Activated naive CD4-positive, alpha-beta T cell treated with anti-CD3 and anti-CD28 coated beads, Interleukin-2, amount 50 U/mL, for 72 hours (primary cell): ENCODE measurements around the gene YEATS2. TPM values are rescaled to one million over a fixed set of nuclear protein-coding genes. Genes with fewer than 3 reads are reported as not detected.
"Not testable (repeated sequence)": the region's sequence is repeated elsewhere in the genome, so short reads cannot be mapped to it uniquely, and the experiment has no call there.

ENCODE experiments used
- ATAC-seq, 2 donors: fragments of 150-1000 bp; cut with Tn5 transposase; 2 replicates each; pipeline ENCODE4 v1.10.0; 2021; ENCODE audit warnings: mild to moderate bottlenecking in 2 of 2, moderate library complexity in 2 of 2
- DNase-seq, 2 donors: peaks; one replicate each; pipeline ENCODE4 v3.0.0; 2021 to 2022; ENCODE audit warnings: low spot score in 2 of 2
- H3K27ac Mint-ChIP-seq, 2 donors: one replicate each; pipeline ENCODE4 v1.8.0; 2022; ENCODE audit warnings: mild to moderate bottlenecking in 2 of 2, mixed read lengths in 2 of 2
- H3K36me3 Mint-ChIP-seq, 2 donors: one replicate each; pipeline ENCODE4 v1.8.0; 2022; ENCODE audit warnings: mixed read lengths in 2 of 2
- H3K9me3 Mint-ChIP-seq, 2 donors: one replicate each; pipeline ENCODE4 v1.8.0; 2022; ENCODE audit warnings: mixed read lengths in 2 of 2
- total RNA-seq, 2 donors: library from RNA; stranded (reverse); gene quantifications; one replicate each; pipeline ENCODE4 v1.2.3, GENCODE V29; 2022

YEATS2 gene
- 10 to 100 TPM; 43.3 to 82.2 TPM for total RNA-seq

DNA sequence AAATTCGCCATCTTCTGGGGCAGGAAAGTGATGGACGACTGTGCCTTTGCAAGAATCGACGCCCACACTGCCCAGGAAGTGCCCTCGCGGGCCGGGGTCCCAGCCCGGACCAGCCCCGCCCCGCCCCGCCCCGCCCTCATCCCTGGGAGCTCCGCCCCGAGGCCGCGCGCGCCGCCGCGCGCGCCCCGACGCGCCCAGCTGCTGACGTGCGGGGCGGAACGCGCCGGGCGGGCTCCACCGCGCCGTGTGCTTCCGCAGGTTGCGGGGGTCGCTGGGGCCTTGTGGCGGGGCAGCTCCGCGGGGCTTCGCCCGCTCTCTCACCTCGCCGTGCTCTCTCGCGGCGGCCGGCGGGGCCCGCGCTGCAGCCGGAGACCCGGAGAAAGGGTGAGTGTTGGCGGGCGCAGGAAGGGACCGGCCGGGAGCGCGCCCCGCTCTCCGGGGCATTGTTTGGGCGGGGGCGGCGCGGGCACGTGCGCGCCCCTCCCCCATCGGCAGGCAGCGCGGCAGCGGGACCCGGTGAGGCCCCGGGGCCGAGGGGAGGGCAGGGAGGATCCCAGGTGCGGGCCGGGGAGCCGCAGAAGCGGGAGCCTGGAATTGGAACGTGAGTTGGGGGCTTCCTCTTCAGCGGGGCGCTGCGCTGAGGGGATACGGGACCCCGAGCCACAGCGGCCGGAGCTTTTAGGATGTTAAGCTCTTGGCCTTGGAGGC, at the start of gene YEATS2:
TSS of gene YEATS2 (plus strand) at position 188 of the 708 bp plus-strand sequence. CDS start 17,366 bp downstream, outside the sequence.
- DNase-seq (peak; percentile 70 to 84), ATAC-seq (peak; percentile 86 to 94)
- H3K9me3 Mint-ChIP-seq, result no peaks in the 10 kb centered on the region
- H3K27ac Mint-ChIP-seq, result peak within 1 kb of the TSS; percentile 86 to 92
- H3K36me3 Mint-ChIP-seq, result peaks cover 20 to 30% of the 10 kb centered on the region in 2 donors

DNA sequence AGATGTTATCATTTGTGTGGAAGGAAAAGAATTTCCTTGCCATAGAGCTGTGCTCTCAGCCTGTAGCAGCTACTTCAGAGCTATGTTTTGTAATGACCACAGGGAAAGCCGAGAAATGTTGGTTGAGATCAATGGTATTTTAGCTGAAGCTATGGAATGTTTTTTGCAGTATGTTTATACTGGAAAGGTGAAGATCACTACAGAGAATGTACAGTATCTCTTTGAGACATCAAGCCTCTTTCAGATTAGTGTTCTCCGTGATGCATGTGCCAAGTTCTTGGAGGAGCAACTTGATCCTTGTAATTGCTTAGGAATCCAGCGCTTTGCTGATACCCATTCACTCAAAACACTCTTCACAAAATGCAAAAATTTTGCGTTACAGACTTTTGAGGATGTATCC, 47.0 kb upstream of the YEATS2 start:
- peaks cover 23 to 52% of the 10 kb centered on the region in 2 donors for H3K36me3 Mint-ChIP-seq
- ATAC-seq, result no peak

DNA sequence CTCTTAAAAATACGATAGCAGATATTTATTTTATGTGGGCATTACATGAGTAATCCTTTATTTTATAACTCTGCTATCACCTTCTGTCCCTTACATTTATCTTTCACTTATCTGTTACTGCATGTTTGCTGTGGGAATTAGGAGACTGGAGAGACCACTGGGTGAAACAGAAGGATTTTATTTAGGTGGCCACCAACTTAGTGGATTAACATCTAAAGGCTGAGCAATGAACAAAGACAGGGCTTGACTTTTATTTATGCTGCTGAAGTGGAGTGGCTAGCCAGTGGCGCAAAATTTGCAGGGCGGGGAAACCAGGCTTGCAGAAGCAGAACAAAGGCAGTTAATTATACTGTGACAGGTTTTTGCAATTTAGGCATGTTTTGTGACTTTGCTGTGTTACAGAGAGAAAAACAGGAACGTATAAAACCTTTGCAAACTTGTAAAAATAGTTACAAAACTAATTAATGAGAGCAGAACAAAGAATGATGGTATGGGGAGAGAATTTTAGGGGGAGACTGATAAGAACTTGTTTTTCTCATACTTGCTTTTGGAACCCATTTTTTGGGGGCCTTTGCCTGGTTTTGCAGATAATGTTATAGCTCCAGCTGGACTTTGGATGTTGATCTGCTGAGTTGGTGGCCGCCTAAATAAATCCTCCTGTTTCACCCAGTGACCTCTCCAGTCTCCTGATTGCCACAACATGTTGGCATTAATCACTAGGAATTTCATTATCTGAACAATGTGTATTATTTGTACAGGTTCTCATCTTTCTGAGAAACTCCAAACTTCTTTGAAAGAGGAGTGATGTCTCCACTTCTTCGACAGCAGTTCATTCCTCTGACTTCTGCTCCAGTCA, 44.2 kb upstream of the YEATS2 start:
- ATAC-seq, result no peak
- no peak for DNase-seq
- Mint-ChIP-seq H3K27ac (no peak overlapping the region), H3K36me3 (peaks cover 28 to 60% of the 10 kb centered on the region in 2 donors), H3K9me3 (peaks cover 24 to 30% of the 10 kb centered on the region in 2 donors)

More for the DNA sequence above, 47.0 kb upstream of the YEATS2 start:
- Mint-ChIP-seq H3K27ac (no peak overlapping the region), H3K9me3 (peaks cover 20 to 21% of the 10 kb centered on the region in 2 donors)
- no peak for DNase-seq

DNA sequence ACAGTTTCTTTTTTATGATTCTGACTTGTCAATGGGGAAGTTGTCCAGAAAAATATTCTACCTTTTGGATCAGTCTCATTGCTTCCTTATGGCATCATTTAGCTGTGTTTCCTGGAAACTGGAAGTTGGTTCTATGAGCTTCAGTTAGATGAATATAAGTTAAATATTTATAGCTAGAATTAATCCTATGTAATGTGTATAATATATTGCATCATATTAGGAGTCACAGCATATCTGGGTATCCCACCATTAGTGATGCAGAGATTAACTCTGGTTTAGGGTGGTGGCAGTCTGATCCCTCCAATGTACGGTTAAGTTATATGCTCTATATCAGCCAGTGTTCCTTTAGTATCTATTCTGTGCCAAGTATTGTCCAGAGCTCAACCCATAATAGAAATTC, 42.9 kb upstream of the YEATS2 start:
- H3K27ac Mint-ChIP-seq, result no peak overlapping the region
- H3K36me3 Mint-ChIP-seq, result peaks cover 32 to 50% of the 10 kb centered on the region in 2 donors
- ATAC-seq (no peak), DNase-seq (no peak)
- peaks cover 24 to 30% of the 10 kb centered on the region in 2 donors for H3K9me3 Mint-ChIP-seq

DNA sequence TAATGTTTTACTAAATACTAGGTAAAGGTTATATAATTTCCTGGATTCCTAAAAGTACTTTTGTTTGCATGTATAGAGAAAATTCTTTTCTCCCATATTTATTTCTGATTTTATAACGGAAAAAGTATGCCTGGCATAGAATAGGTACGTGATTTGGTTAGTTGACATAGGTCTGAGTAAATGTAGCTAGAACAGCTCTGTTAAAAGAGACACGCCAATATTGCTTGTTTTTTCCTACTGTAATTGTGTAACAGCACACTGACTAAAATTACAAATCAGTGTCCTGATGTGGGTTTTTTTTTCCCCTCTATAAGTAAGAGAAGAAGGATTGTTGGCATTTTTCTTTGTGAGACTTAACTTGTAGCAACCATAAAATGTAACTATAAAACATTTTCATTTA, 35.5 kb upstream of the YEATS2 start:
- Mint-ChIP-seq H3K27ac (no peak overlapping the region), H3K36me3 (peaks cover 3 to 4% of the 10 kb centered on the region in 2 donors), H3K9me3 (peaks cover 0 to under 1% of the 10 kb centered on the region in 2 donors)
- DNase-seq (no peak), ATAC-seq (no peak)

DNA sequence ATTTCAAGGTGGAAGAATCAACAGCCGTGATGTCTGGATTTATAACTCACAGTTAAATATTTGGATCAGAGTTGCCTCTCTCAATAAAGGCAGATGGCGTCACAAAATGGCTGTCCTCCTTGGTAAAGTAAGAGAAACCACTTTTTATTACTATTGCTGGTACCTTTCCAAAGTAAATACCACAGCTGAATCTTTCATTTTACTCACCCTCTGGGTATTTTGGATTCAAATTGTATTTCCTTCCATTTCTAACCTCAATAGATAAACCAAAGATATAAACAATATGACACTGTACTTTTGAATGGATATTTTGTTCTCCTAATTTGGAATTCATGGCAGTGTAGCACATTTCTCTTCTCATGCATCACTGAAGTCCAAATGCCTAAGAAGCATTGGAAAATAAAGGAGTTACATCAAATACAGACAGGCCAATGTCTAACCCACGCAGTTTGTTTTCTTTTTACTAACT, 32.6 kb upstream of the YEATS2 start:
- H3K9me3 Mint-ChIP-seq, result no peaks in the 10 kb centered on the region
- no peak overlapping the region for H3K27ac Mint-ChIP-seq
- ATAC-seq (no peak), DNase-seq (no peak)
- no peaks in the 10 kb centered on the region for H3K36me3 Mint-ChIP-seq

- H3K9me3 Mint-ChIP-seq, result no peaks in the 10 kb centered on the region
- DNase-seq (no peak), ATAC-seq (no peak)
- no peaks in the 10 kb centered on the region for H3K36me3 Mint-ChIP-seq
- no peak overlapping the region for H3K27ac Mint-ChIP-seq
These were observed 17.5 kb upstream of the YEATS2 start for GRCh38 chr3:183680061-183680460.

GRCh38 chr3:183687705-183688104, 9.9 kb upstream of the YEATS2 start:
- Mint-ChIP-seq H3K9me3 (no peaks in the 10 kb centered on the region), H3K36me3 (no peaks in the 10 kb centered on the region), H3K27ac (no peak overlapping the region)
- DNase-seq, result no peak
- ATAC-seq, result no peak

- no peak for DNase-seq
- ATAC-seq, result no peak
- H3K36me3 Mint-ChIP-seq, result no peaks in the 10 kb centered on the region
- H3K27ac Mint-ChIP-seq, result no peak overlapping the region
- H3K9me3 Mint-ChIP-seq, result no peaks in the 10 kb centered on the region
These were observed 8.7 kb upstream of the YEATS2 start for GRCh38 chr3:183688874-183689273.

GRCh38 chr3:183689621-183690020, 8.0 kb upstream of the YEATS2 start:
- not testable (repeated sequence) for H3K36me3 Mint-ChIP-seq, H3K27ac Mint-ChIP-seq, H3K9me3 Mint-ChIP-seq, DNase-seq, ATAC-seq

DNA sequence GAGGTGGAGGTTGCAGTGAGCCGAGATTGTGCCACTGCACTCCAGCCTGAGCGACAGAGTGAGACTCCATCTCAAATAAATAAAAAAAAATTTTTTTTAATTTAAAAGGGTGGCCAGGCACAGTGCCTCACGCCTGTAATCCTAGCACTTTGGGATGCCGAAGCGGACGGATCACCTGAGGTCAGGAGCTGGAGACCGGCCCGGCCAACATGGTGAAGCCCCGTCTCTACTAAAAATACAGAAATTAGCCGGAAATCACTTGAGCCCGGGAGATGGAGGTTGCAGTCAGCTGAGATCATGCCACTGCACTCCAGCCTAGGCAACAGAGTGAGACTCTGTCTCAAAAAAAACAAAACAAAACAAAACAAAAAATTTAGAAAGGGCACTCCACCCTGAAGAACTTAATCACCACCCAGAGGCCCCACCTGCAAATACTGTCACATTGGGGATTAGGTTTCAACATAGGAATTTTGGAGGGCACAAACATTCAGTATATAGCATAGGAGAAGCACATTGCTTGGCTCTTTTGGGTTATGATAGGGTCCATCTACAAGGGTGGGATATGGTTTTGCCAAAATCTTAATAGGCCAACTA, 7.1 kb upstream of the YEATS2 start:
- Mint-ChIP-seq H3K27ac (no peak overlapping the region), H3K9me3 (no peaks in the 10 kb centered on the region), H3K36me3 (no peaks in the 10 kb centered on the region)
- no peak for DNase-seq
- no peak for ATAC-seq

GRCh38 chr3:183692436-183692835, 5.2 kb upstream of the YEATS2 start:
- Mint-ChIP-seq H3K36me3 (peaks cover 0 to 3% of the 10 kb centered on the region in 2 donors), H3K27ac (no peak overlapping the region), H3K9me3 (no peaks in the 10 kb centered on the region)
- ATAC-seq (no peak), DNase-seq (no peak)

GRCh38 chr3:183695569-183696364, 1.8 kb upstream of the YEATS2 start:
- Mint-ChIP-seq H3K27ac (no peak overlapping the region), H3K36me3 (peaks cover 20 to 23% of the 10 kb centered on the region in 2 donors), H3K9me3 (no peaks in the 10 kb centered on the region)
- no peak for DNase-seq
- no peak for ATAC-seq

- H3K36me3 Mint-ChIP-seq, result peaks cover 20 to 30% of the 10 kb centered on the region in 2 donors
- H3K9me3 Mint-ChIP-seq, result no peaks in the 10 kb centered on the region
- DNase-seq (no peak), ATAC-seq (peak in 1 of 2 donors; percentile 1)
- H3K27ac Mint-ChIP-seq, result peak overlapping the region; percentile 86 to 92
These were observed 431 bp upstream of the YEATS2 start for GRCh38 chr3:183697123-183697609.

DNA sequence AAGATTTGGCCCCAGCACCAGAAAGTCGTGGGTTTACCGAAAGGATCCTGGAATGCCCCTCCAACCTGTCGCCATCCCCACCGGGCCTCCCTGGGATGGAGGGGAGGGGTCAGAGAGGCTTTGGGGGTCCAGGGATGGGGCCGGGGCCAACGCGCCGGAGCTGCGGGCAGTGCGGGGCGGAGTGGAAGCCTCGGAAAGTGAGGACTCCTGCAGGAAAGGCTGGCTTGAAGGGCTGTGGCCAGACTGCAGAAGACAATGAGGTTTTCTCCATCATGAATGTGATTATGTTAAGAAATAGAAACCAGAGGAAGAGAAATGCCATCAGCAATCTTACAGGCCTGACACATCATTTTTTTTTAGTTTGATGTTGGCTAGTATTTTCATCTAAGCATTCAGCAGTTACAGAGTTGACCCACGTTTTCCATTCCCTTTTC, 738 bp downstream of the YEATS2 start:
- Mint-ChIP-seq H3K9me3 (no peaks in the 10 kb centered on the region), H3K36me3 (peaks cover 20 to 30% of the 10 kb centered on the region in 2 donors), H3K27ac (peak overlapping the region; percentile 76 to 77)
- ATAC-seq (peak; percentile 18 to 45), DNase-seq (peak; percentile 13 to 59)

GRCh38 chr3:183698756-183699155, 1.2 kb downstream of the YEATS2 start:
- Mint-ChIP-seq H3K9me3 (no peaks in the 10 kb centered on the region), H3K36me3 (peaks cover 20 to 30% of the 10 kb centered on the region in 2 donors), H3K27ac (peak overlapping the region; percentile 76 to 77)
- ATAC-seq (peak in 1 of 2 donors; percentile 28), DNase-seq (no peak)
